HUDEP-2 (cell line): ENCODE data around the gene SMIM36.
"Not testable (repeated sequence)": the region's sequence is repeated elsewhere in the genome, so short reads cannot be mapped to it uniquely, and the experiment has no call there.

Experiments used
- DNase-seq, 76 experiments: peaks; one replicate each; lab custom pipeline; 2025; ENCODE audit not compliant: unreplicated experiment in 76 of 76; lab: John Stamatoyannopoulos, UW

SMIM36 gene

DNA sequence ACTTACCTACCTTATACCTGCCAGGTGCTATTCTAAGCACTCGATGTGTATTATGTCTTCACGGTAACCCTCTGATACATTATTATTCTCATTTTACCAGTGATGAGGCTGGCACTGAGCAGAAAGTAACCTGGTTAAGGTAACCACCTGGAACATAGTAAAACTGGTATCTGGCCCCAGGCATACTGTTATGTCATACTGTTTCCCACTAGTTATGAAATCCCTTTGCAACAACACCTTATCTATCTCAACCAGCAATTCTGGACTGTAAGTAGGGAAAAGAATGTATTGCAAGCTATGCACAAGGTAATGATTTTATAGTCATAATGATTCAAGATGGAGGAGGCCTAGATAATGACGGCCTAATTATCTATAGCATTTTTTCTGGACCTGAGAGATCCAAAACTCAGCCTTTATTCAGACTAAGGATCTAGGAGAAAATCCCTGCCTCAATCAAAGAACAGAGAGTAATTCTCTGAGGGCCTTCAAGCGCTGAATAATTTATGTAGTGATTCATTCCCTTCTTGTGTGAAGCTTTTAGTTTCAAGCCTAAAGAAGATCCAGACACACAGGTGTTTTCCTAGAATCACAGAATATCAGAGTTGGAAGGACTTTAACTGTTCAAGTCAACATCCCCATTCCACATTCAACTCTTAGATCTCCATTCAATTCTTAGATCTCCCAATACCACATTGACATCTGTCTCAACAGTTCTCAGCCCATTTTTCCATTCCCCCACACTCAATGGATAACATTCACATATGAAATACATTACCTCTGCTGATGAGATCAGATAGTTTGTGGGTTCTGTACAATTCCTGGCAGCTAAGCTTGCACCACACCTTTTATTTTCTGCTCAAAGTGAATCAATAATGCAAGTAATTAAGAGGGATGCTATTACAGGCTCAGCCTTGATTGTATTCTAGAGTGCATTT lies 74.8 kb downstream of the SMIM36 start:
- DNase-seq = no peak

DNA sequence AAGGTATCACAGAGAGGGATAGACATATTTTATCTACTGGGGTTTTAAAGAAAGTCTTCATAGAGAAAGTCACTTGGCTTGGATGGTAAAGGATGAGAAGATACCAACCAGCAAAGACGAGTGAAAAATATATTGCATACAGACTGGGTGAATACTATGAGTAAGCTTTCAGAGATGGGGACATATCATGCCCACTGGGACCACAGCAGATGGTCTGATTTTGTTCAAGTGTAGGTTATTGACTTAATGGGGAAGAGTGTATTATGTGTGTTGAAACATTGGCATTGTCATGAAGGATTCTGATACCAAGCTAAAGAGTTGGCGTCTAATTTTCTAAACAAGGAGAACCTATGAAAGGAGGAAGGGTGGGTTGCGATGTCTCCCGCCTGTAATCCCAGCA lies 75.8 kb downstream of the SMIM36 start:
- no peak for DNase-seq

DNA sequence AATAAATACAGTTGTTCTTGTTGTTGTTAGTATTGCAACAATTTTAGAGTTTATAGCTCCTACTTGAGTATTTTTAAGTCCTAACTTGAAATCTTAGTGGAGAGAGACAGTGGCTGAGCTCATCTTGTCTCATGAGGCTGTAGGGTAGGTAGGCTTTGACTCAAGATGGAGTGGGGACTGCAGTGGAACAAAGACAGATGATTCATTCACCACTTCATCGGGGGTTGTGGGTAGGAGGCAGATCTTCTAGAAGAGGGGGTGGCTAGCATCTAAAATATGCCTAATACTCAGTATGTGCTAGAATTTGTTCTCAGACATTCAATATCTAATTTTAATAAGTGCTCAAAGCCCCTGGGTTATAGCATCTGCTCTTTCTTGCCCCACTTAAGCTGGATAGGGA lies 76.5 kb downstream of the SMIM36 start:
- no peak for DNase-seq

DNA sequence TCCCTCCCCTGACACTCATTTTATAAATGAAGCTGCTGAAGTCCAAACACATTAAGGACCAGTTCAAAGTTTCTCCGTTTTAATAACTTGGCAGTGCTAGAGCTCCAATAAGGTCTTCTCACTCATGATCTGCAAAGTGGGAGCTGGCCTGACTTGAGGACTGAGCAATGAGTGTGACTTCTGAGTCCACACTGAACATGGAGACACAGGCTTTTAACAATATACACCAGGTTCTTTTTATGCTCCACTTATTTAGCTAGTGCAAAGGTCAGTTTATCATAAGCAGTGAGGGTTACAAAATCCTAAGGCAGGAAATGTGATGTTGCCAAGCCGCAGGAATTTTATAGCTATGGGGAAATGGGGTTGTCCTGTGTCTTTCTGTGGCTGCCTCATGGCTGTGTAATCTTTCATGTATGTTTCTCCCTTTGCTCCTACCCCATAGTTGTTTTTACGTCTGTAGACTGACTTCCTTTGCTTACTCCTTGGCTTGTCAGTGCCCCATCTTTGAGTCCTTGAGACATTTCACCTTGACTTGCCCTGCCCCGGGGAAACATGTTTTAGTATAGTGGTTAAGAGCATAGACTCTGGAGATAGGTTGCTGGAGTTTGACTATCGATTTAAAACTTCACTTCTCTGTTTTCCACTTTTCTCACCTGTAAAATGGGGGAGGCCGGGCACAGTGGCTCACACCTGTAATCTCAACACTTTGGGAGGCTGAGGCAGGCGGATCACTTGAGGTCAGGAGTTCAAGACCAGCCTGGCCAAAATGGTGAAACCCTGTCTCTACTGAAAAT lies 77.4 kb downstream of the SMIM36 start:
- no peak for DNase-seq

DNA sequence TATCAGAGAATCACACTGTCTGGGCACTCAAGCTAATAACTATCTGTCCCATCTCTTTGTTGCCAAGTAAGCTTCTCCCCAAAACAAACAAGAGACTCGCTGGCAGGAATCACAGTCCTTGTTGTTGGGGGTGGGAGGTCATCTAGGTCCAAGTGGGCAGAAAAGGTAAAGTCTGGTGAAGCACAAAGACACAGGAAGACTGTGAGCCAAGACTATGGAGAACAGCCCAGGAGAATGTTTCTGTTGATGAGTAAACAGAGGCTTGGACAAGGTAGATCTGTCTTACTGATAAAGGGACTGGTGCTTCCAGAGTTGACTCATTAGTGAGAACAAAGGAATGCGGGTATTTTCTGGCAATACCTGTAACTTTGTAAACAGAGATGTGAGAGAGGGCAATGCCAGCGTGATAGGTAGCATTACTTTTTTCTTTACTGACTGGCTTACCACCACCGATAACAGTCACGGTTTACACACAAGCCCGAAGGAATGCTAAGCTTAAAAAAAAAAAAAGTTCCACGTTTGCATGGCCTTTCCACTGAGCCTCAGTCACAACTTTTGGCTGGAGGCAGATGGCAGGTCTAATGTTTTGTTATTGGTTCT lies 78.1 kb downstream of the SMIM36 start:
- no peak for DNase-seq

DNA sequence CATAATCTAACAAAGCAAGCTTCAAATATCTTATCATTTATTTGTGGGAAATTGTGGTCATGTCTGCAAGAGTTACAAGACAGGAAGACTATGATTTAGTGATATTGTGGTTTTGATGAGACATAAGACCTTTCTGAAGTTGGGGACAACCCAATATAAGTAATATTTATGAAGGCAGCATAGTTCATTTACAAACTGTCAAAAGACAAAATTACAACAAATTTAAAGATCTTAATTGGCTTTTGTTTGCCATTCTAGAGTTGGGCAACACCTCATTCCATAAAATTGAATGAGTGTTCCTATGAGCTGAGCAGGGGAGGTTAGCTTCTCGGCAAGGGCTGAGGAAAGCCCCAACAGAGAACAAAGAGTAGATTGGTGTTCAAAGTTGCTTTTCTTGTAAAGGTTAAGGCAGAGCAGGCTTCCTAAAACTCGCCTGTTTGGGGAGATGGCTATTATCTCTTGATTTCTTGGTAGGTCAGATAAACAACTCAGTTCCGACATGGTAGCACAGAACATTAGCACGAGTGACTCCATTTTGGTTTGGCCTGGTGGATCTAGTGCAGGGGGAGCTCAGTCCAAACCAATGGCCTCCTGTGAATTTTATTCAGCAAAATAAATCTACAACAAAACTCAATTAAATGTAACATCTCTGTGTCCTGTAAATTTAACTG lies 78.8 kb downstream of the SMIM36 start:
- no peak for DNase-seq

DNA sequence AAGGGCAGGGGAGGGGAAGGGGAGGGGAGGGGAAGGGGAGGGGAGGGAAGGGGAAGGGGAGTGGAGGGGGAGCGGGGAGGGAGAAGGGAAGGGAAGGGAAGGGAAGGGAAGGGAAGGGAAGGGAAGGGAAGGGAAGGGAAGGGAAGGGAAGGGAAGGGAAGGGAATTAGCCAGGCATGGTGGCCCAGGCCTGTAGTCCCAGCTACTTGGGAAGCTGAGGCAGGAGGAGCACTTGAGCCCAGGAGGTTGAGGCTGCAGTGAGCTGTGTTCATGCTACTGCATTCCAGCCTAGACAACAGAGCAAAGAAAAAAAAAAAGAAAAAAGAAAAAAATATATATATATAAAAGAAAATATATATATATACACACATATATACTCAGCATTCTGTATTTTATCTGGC lies 79.3 kb downstream of the SMIM36 start:
- not testable (repeated sequence) for DNase-seq

DNA sequence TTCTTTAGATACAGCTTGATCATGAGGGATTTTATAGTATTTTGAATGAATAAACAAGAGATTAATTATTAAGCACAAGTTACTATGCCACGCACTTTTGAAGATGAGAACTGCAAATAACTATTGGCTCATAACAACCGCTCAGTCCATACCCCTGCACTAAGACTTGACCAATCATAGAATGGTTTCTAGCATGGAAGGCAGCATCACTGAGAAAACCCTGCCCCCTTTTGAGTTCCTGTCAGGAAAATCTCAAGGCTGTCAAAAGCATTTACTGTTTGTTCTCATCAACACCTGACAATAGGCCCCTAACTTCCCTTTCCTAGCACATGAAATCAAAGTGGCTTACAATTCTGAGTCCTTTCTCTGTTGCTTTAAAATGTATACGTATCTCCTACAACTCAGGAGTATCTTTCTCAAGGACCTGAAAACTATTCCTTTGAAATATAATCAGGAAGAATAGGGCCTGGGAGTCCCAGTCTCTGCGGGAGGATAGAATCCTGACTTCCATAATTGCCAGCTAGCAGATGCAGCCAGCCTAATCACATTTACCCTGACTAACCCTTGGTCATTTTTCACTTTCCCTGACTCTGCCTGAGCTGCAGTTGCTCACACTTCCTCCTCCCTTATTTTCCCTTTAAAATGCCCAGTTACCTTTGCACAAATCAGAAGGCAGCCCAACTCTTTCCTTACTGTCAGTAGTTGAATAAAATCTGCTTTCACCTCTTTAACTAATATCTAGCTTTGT lies 80.5 kb downstream of the SMIM36 start:
- DNase-seq = no peak

DNA sequence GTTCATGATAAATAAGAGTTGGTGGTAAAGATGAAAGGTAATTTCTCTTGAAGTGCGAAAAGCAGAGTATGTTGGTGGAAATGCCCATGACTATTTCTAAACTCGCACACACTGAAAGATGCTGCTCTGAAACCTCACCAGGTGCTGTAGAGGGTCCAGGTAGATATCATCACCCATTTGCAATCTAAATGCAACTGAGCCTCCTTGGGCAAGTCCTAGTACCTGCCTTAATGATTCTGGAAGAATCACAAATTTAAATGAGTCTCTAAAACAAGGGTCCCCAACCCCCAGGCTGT lies 83.7 kb downstream of the SMIM36 start:
- no peak for DNase-seq

DNA sequence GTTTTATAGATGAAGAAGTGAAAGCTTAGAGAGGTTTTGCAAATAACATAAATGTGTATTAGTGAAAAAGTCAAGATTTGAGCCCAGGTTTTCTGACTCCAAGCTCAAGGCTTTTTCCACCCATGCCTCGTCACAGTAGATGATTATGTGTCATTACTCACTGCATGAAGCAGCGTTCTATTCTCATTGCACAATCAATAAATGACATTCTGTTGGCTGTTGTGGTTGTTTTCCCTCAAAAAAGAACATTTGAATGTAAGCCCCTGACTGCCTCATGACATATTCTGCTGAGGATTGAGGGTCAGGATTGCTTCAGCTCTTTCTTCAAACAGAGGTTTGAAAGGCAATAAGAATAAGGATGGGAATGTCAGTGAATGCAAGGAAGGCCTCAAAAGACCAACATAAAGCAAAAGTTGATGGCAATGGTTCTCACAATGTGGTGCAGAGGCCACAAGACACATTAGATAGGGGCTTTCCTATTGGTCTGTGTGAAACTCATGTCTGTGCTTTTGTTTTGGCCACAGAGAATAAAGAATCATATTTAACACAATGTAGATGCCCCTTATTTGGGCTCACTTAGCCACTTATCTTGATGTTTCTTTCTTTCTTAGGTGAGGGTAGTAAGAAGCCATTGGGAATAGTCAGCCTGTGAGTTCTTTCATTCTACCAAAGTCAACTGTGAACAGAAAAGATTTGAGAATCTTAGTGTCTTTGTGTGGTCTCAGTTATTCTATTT lies 84.2 kb downstream of the SMIM36 start:
- DNase-seq = no peak

DNA sequence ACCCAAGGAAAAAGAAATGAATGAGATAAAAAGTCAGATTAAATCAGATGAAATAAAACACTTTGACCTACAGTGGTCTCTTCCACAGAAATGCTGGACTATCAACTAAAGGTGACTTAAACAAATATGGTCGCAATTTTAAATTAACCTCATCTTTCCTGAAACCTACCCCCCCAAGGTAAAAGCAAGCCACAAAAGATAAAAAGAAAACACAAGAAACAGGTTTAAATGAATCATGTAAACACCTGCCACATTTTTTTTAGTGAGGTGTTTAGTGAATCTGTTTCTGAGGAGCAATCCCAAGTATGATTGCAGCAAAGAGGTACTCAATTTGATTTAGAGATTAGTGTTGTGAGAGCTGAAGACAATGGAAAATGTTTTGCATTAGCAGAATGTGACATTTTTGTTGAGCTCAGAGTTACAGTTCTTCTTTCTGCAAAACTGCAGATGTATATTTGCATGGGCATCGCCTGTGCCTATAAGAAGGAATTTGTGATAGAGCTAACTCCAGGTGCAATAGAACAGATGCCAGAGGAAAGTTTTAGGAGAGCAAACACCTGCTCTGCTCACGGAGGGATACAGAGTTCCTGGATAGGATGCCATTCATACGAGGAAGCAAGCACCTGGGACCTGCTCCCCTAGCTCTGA lies 86.2 kb downstream of the SMIM36 start:
- no peak for DNase-seq

DNA sequence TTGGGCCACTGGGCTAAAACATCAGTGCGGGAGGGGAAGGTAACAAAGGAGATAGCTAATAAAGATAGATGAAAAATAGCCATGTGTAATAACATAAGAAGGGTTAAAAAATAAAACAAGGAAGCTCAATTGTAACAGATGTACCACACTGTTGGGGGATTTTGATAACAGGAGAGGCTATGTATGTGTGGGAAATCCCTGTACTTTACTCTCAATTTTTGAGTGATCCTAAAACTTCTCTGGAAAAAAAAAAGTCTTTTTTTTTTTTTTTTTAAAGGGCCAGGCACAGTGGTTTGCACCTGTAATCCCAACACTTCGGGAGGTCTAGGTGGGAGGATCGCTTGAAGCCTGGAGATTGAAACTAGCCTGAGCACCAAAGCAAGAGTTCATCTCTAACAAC lies 87.7 kb downstream of the SMIM36 start:
- no peak for DNase-seq

DNA sequence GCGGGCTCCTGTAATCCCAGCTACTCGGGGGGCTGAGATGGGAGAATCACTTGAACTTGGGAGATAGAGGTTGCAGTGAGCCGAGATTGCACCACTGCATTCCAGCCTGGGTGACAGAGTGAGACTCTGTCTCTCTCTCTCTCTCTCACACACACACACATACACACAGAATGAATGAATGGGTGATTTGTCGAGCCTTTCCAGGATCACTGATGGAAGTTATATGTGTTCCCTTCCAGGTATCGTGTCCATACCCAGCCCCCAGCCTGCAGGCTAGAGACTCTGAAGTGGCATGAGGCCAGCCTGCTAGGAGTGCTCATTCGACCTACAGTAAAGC lies 88.5 kb downstream of the SMIM36 start:
- not testable (repeated sequence) for DNase-seq

DNA sequence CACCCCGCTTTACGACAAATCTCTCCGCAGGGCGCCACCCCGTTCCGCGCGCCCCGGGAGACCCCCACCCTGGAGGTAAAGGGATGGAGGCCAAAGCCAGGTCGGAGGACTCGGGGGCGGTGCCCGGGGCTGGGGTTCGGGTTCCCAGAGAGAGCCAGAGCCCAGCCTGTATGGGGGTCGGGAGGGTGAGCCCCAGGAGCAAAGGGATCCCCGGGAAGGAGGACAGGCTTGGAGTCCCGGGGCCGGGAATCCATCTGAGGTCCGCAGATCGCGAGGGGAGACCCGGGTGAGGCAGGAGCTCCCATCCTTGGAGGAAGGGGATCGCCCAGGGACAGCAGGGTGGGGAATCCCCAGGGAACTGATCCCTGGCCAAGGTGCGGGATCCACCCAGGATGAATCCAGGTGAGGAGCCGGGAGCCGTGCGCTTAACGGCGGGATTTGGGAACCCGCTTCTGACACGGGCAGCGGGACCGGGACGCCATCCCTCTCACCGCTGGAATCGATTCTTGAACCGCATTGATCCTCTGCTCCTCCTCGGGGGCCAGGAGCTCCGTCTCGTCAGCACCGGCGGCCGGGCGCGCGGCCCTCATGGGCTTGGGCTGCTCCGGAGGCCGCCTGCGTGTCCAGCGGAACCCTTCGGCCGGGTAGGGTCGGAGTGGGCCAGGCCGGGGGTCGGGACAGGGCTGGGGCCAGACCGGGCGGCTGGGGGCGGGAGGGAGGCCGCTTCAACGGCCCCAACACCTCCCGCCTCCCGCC lies 89.9 kb downstream of the SMIM36 start, which contains the start of gene MMD:
Gene MMD, minus strand, starts transcription at position 657 of the 756 bp plus-strand sequence. Its CDS starts 140 bp downstream, at position 517.
- DNase-seq = peak in 9 of 76 experiments; percentile 9 to 61 (median 35)

DNA sequence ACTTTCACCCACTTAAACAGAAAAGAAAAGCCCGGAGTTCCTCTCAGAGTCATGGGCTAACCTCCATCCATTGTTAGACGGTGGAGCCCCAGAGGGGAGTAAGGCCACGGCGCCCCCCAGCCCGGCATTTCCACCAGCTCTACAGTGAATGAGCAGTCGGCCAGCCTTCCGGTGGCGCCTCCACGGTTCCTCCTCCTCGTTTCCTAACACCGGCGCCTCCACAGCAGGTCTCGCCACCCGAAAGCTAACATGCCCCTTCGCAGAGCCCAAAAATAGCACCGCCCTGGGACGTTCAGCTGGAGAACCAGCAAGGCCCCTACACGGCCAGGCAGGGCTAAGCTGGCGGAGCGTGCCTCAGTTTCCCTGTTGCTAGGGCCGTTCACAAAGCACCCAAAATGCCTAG lies 90.5 kb downstream of the SMIM36 start:
- DNase-seq = peak in 19 of 76 experiments; percentile 3 to 33 (median 10)

DNA sequence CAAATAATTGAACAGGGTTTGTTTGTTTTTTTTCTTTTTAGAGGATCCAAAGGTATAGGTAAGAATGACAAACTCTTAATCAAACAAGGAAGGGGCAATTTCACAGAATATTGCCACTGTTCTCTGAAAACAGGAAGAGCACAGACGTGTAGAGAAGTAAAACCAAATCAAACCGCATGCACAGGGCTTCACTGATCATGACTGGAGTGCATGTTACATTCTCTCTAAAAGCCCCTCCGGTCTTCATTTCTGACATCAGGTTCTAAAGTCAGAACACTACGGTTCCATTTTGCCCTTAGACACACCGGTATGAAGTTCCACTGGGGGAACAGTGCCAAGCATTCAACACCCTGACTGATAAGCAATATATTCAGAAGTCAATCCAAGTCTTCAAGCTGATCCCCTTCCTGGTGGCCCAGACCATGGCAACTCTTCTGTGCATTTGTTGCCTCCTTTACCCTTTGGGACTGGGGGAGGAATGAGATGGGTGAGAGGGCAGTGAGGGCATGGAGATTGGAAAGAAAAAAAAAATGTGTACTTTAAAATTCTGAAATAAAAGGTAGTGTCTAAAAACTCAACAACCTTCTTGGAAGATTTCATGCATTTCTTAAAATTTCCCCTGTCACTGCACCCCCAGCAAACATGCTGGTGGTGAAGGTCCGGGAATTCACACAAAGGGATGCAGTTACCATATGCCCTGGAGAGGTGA lies 91.0 kb downstream of the SMIM36 start:
- peak in 11 of 76 experiments; percentile 1 to 26 (median 12) for DNase-seq

DNA sequence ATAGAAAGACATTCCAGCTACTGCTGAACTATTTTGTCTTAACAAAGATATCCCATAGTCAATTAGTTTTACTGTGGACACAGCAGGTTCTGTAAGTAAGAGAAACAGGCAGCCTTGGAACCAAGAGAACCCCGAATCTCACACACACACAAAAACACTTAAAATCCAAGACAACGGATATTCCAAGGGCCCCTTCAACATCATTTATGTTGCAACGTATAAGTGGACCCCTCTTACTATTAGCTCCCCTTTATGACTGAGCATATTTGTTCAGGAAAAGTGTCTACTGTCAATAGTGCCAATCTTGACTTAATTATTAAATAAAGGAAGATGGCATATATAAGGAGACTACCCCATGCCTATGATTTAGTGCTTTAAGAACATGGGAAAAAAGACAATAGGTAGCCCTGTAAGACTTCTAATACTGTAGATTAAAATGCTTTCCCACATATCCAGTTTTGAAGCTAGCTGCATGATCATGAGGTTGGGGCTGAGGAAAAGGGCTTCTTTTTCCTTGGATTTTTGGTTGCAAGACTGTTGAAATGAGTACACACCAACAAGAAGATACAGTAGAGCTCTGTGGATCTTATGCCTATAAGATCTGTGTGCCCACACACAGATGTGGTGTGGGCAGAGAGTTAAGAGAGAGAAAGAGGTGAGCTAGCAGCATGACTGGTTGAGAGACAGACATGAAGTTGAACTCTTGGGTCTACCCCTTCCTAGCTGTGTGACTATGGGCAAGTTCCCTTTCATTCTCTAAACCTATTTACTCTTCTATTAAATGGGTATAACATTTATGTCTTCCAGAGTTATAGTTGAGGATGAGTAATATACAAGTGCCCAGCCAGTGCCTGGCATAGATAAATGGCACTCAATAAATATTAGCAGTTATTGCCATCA lies 92.6 kb downstream of the SMIM36 start:
- no peak for DNase-seq
